Measurements from ENCODE around the gene UBE2O. TPM values are rescaled to one million over a fixed set of nuclear protein-coding genes. Genes with fewer than 3 reads are reported as not detected.

Gene UBE2O
- total RNA-seq, 2 donors from 2014 or later: 17.1 to 30.3 TPM

DNA sequence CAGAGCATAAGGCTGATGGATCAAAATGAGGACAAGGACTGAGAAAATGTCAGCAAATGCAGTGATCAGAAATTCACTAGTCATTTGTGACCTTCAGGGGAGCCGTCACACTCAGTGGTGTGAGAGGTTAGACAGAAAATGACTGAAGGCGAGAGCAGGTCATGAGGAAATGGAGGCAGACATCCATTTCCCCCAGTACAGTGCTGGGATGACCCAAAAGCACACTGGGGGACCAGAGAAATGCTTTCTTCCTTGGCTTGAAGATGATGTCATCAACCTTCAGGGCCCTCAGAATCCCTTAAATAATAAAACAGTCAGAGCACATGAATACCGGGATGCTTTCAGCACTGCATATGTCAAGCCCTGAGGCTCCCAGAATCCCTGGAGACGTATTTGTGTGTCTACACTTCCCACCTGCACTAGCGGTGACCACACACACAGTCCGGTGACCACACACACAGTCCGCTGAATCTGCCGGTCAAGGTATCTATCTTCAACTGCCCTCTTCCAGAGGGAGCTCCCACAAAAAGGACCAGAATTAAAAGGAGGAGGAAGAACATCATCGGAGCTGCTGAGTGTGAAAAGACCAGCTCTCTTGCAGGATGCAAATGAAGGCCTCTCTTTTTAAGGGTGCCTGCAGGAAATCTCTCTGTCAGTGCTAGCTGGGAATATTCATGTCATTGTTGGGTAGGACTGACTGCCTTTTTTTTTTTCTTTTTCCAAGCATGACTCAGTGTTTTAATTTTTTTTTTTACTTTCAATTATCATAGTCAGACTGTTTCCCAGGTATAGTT, 8.2 kb downstream of the UBE2O start:
- 73 to 83% methylated on average over 9 of the region's 9 CpGs for WGBS, 2 donors
- H3K36me3 ChIP-seq (replicated peaks in 1 of 2; ENCODE audit: insufficient read depth in 1 of 2, low read depth in 2 of 2): no peaks in the 10 kb centered on the region
- no peak overlapping the region for H3K4me3 ChIP-seq
- TF ChIP-seq POLR2A (IDR thresholded peaks at IDR 0.05) (no peak), CTCF (IDR thresholded peaks at IDR 0.05) (no peak)
- intact Hi-C loops (cut with DNase I): no loop called here
- H3K27ac ChIP-seq: no peak overlapping the region
- H3K4me1 ChIP-seq: peaks cover 16% of the 10 kb centered on the region
- ATAC-seq (no peak), DNase-seq (no peak)
- H3K27me3 ChIP-seq: no peaks in the 10 kb centered on the region
- no peaks in the 10 kb centered on the region for H3K9me3 ChIP-seq

GRCh38 chr17:76442341-76443338, 10.3 kb downstream of the UBE2O start:
- ATAC-seq: no peak

GRCh38 chr17:76441686-76442340, 11.1 kb downstream of the UBE2O start:
- Histone ChIP-seq H3K27ac (no peak overlapping the region), H3K4me1 (peaks cover 23% of the 10 kb centered on the region), H3K36me3 (replicated peaks in 1 of 2; ENCODE audit: insufficient read depth in 1 of 2, low read depth in 2 of 2) (no peaks in the 10 kb centered on the region), H3K27me3 (no peaks in the 10 kb centered on the region), H3K4me3 (no peak overlapping the region), H3K9me3 (no peaks in the 10 kb centered on the region)
- intact Hi-C loops (cut with DNase I): no loop called here
- no peak for DNase-seq
- TF ChIP-seq CTCF (IDR thresholded peaks at IDR 0.05) (no peak), POLR2A (IDR thresholded peaks at IDR 0.05) (no peak)
- 74 to 81% methylated on average over 13 of the region's 13 CpGs for whole genome bisulfite sequencing, 2 donors
- no peak for ATAC-seq

More at GRCh38 chr17:76442341-76443338, 10.3 kb downstream of the UBE2O start:
- H3K4me3 ChIP-seq: no peak overlapping the region
- peaks cover 26% of the 10 kb centered on the region for H3K4me1 ChIP-seq
- no peaks in the 10 kb centered on the region for H3K9me3 ChIP-seq
- H3K27me3 ChIP-seq: no peaks in the 10 kb centered on the region
- no peak for DNase-seq
- H3K27ac ChIP-seq: no peak overlapping the region
- no peaks in the 10 kb centered on the region for H3K36me3 ChIP-seq (replicated peaks in 1 of 2; ENCODE audit: insufficient read depth in 1 of 2, low read depth in 2 of 2)
- intact Hi-C loops (cut with DNase I): no loop called here
- no peak for TF ChIP-seq POLR2A (IDR thresholded peaks at IDR 0.05)
- no peak for TF ChIP-seq CTCF (IDR thresholded peaks at IDR 0.05)
- 91 to 96% methylated on average over 8 of the region's 8 CpGs for WGBS, 2 donors

DNA sequence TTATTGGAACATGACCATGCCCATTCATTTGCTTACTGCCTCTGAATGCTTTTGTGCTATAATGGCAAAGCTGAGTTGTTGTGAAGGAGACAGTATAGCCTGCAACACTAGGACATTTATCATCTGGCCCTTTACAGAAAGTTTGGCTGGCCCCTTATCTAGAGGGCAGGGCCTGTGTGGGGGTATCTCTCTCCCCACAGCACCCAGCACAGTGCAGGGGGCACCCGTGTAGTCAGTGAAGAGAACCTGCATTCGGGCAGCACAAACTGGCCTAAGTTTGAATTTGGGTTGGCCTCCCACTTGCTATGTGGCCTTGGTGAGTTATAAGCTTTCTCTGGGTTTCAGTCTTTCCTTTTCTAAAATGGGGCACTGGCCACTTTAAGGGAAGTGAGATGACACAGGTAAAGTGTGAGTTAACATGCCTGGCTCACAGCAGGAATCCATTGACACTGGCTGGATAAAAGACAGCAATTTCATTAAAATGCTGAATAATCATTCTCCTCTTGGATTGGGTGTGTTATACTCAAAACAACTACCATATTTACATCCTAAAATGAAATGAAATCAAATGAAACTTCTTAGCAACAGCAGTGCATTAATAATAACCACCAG, 12.1 kb downstream of the UBE2O start:
- H3K27ac ChIP-seq: no peak overlapping the region
- intact Hi-C loops (cut with DNase I): no loop called here
- no peaks in the 10 kb centered on the region for H3K36me3 ChIP-seq (replicated peaks in 1 of 2; ENCODE audit: insufficient read depth in 1 of 2, low read depth in 2 of 2)
- DNase-seq (no peak), ATAC-seq (no peak)
- peaks cover 14% of the 10 kb centered on the region for H3K4me1 ChIP-seq
- 69 to 90% methylated on average over 2 of the region's 2 CpGs for WGBS, 2 donors
- H3K4me3 ChIP-seq: no peak overlapping the region
- no peaks in the 10 kb centered on the region for H3K27me3 ChIP-seq
- TF ChIP-seq CTCF (IDR thresholded peaks at IDR 0.05): no peak
- no peak for TF ChIP-seq POLR2A (IDR thresholded peaks at IDR 0.05)
- H3K9me3 ChIP-seq: no peaks in the 10 kb centered on the region

Measured in body of pancreas (tissue), 4 donors.